OCI-LY1 (cell line): ENCODE data around the gene CAMTA1.

Source experiments
- H2AFZ ChIP-seq: fragments of 200-600 bp; sonication (generic), shearing (Covaris generic); 2 replicates; pipeline ENCODE4 v1.6.0; 2014; ENCODE audit warnings: antibody characterized with exemption, mild to moderate bottlenecking, low read length
- H3F3A ChIP-seq: fragments of 200-600 bp; sonication (generic), shearing (Covaris generic); 2 replicates; pipeline ENCODE4 v1.6.0; 2014; ENCODE audit warnings: mild to moderate bottlenecking, antibody characterized with exemption, low read length, moderate library complexity; ENCODE audit not compliant: insufficient read depth
- H3K27ac ChIP-seq: fragments of 200-600 bp; sonication (generic); 2 replicates; pipeline ENCODE4 v1.5.1; 2014; ENCODE audit warnings: low read length, mixed run types, mild to moderate bottlenecking, low read depth; ENCODE audit not compliant: poor library complexity, severe bottlenecking
- H3K27me3 ChIP-seq: fragments of 200-600 bp; sonication (generic); 2 replicates; pipeline ENCODE4 v1.6.0; 2014; ENCODE audit warnings: antibody characterized with exemption, mild to moderate bottlenecking, low read length, moderate library complexity; ENCODE audit not compliant: insufficient read depth
- H3K36me3 ChIP-seq: fragments of 200-600 bp; sonication (generic); 2 replicates; pipeline ENCODE4 v1.6.1; 2014; ENCODE audit warnings: mild to moderate bottlenecking, antibody characterized with exemption, low read length, moderate library complexity, mixed read lengths; ENCODE audit not compliant: insufficient read depth
- H3K4me1 ChIP-seq: fragments of 200-600 bp; sonication (generic); 2 replicates; pipeline ENCODE4 v1.5.1; 2014; ENCODE audit warnings: mild to moderate bottlenecking, low read length, moderate library complexity; ENCODE audit not compliant: insufficient read depth, severe bottlenecking
- H3K4me2 ChIP-seq: fragments of 200-600 bp; sonication (generic), shearing (Covaris generic); 2 replicates; pipeline ENCODE4 v1.6.1; 2014; ENCODE audit warnings: low read length
- H3K4me3 ChIP-seq: fragments of 200-600 bp; sonication (generic); 2 replicates; pipeline ENCODE4 v1.5.1; 2014; ENCODE audit warnings: low read length, low read depth, mild to moderate bottlenecking, mixed read lengths; ENCODE audit not compliant: poor library complexity, severe bottlenecking
- H3K79me2 ChIP-seq: fragments of 200-600 bp; shearing (Covaris generic); 2 replicates; pipeline ENCODE4 v1.6.1; 2016; ENCODE audit warnings: mixed run types, low read length, mixed read lengths; ENCODE audit not compliant: insufficient read depth
- H3K9ac ChIP-seq: fragments of 200-600 bp; sonication (generic), shearing (Covaris generic); 2 replicates; pipeline ENCODE4 v1.6.1; 2014; ENCODE audit warnings: mild to moderate bottlenecking, low read length, mixed read lengths
- H3K9me2 ChIP-seq: fragments of 200-600 bp; sonication (generic), shearing (Covaris generic); 2 replicates; pipeline ENCODE4 v1.6.1; 2014; ENCODE audit warnings: low read depth, mild to moderate bottlenecking, low read length, mixed read lengths
- H3K9me3 ChIP-seq: fragments of 200-600 bp; shearing (Covaris generic); 2 replicates; pipeline ENCODE4 v1.6.1; 2014; ENCODE audit warnings: low read length, mixed read lengths
- H4K20me1 ChIP-seq: fragments of 200-600 bp; sonication (generic), shearing (Covaris generic); 2 replicates; pipeline ENCODE4 v1.6.0; 2016; ENCODE audit warnings: mild to moderate bottlenecking, low read length; ENCODE audit not compliant: insufficient read depth
- CTCF ChIP-seq: fragments of 200-600 bp; sonication (generic), shearing (Covaris generic); IDR thresholded peaks from 2 replicates; pipeline ENCODE4 v1.5.1; 2017; ENCODE audit warnings: mild to moderate bottlenecking, antibody characterized with exemption, low read length, moderate library complexity, mixed read lengths
- EZH2 ChIP-seq: fragments of 200-600 bp; sonication (generic), shearing (Covaris generic); IDR thresholded peaks from 2 replicates; pipeline ENCODE4 v1.8.0; 2017; ENCODE audit warnings: borderline replicate concordance, mixed run types, mild to moderate bottlenecking, antibody characterized with exemption, low read length, moderate library complexity, mixed read lengths

CAMTA1 gene

GRCh38 chr1:7625401-7625800 is 840.1 kb downstream of the CAMTA1 start:
- H3K79me2 ChIP-seq = no peaks in the 10 kb centered on the region
- no peaks in the 10 kb centered on the region for H4K20me1 ChIP-seq
- no peak overlapping the region for H3K27ac ChIP-seq
- H3K36me3 ChIP-seq = no peaks in the 10 kb centered on the region
- H3K9me2 ChIP-seq = no peaks in the 10 kb centered on the region
- no peaks in the 10 kb centered on the region for H3F3A ChIP-seq
- no peak overlapping the region for H3K9ac ChIP-seq
- H3K9me3 ChIP-seq = no peaks in the 10 kb centered on the region
- H3K4me3 ChIP-seq = no peak overlapping the region
- 0 out of 2 replicates have a peak, but pooled peaks cover 5% of the 10 kb centered on the region for H3K27me3 ChIP-seq
- no peak overlapping the region for H3K4me2 ChIP-seq
- no peak overlapping the region for H2AFZ ChIP-seq
- H3K4me1 ChIP-seq = no peaks in the 10 kb centered on the region
- TF ChIP-seq EZH2 = no peak
- TF ChIP-seq CTCF = no peak

- Histone ChIP-seq H3K4me1 (no peaks in the 10 kb centered on the region), H3K36me3 (no peaks in the 10 kb centered on the region), H3K27me3 (0 out of 2 replicates have a peak, but pooled peaks cover 5% of the 10 kb centered on the region), H3K27ac (no peak overlapping the region), H4K20me1 (no peaks in the 10 kb centered on the region), H3K4me2 (no peak overlapping the region), H3K79me2 (no peaks in the 10 kb centered on the region), H3K9me3 (no peaks in the 10 kb centered on the region), H3K9ac (no peak overlapping the region), H3K4me3 (no peak overlapping the region), H3K9me2 (no peaks in the 10 kb centered on the region), H3F3A (no peaks in the 10 kb centered on the region), H2AFZ (no peak overlapping the region)
- no peak for TF ChIP-seq CTCF
- no peak for TF ChIP-seq EZH2
Observed at GRCh38 chr1:7628273-7628672, 843.0 kb downstream of the CAMTA1 start.

GRCh38 chr1:7629011-7629410 is 843.8 kb downstream of the CAMTA1 start:
- H3K27me3 ChIP-seq = 0 out of 2 replicates have a peak, but pooled peaks cover 5% of the 10 kb centered on the region
- H3K27ac ChIP-seq = no peak overlapping the region

More at GRCh38 chr1:7629011-7629410, 843.8 kb downstream of the CAMTA1 start:
- no peaks in the 10 kb centered on the region for H3K9me2 ChIP-seq
- H3K9me3 ChIP-seq = no peaks in the 10 kb centered on the region
- no peak overlapping the region for H2AFZ ChIP-seq
- no peaks in the 10 kb centered on the region for H3K36me3 ChIP-seq
- H3K4me2 ChIP-seq = no peak overlapping the region
- no peaks in the 10 kb centered on the region for H4K20me1 ChIP-seq
- no peaks in the 10 kb centered on the region for H3K79me2 ChIP-seq
- H3F3A ChIP-seq = no peaks in the 10 kb centered on the region
- H3K4me1 ChIP-seq = no peaks in the 10 kb centered on the region
- H3K9ac ChIP-seq = no peak overlapping the region
- H3K4me3 ChIP-seq = no peak overlapping the region
- no peak for TF ChIP-seq CTCF
- TF ChIP-seq EZH2 = no peak
